Stomach smooth muscle (tissue), 2 donors: ENCODE measurements around the gene PADI3.

ENCODE experiments used
- H3K27ac ChIP-seq: one replicate; pipeline ENCODE4 v1.7.0; 2013; ENCODE audit warnings: mild to moderate bottlenecking, low read length, inconsistent platforms
- H3K27me3 ChIP-seq, 2 donors: one replicate each; pipeline ENCODE4 v1.7.0; 2013; ENCODE audit warnings: low read length in 2 of 2; ENCODE audit not compliant: insufficient read depth in 2 of 2, control insufficient read depth in 1 of 2
- H3K36me3 ChIP-seq, 2 donors: one replicate each; pipeline ENCODE4 v1.7.0; 2013; ENCODE audit warnings: low read length in 2 of 2; ENCODE audit not compliant: control insufficient read depth in 2 of 2, insufficient read depth in 2 of 2
- H3K4me1 ChIP-seq: one replicate; pipeline ENCODE4 v1.7.0; 2013; ENCODE audit warnings: low read length; ENCODE audit not compliant: control insufficient read depth, insufficient read depth
- H3K4me3 ChIP-seq, 2 donors: one replicate each; pipeline ENCODE4 v1.7.0; 2013; ENCODE audit warnings: low read length in 2 of 2
- H3K9ac ChIP-seq, 2 donors: one replicate each; pipeline ENCODE4 v1.7.0; 2013; ENCODE audit warnings: low read length in 2 of 2, mild to moderate bottlenecking in 1 of 2
- H3K9me3 ChIP-seq, 2 donors: one replicate each; pipeline ENCODE4 v1.7.0; 2013; ENCODE audit warnings: low read length in 2 of 2; ENCODE audit not compliant: control insufficient read depth in 2 of 2
- donor health status: healthy.
- donor health status: Pancreatic carcinoma.

Gene PADI3

GRCh38 chr1:17207540-17207939 is 41.4 kb upstream of the PADI3 start:
- H3K4me3 ChIP-seq: no peak overlapping the region

GRCh38 chr1:17207966-17208418 is 40.9 kb upstream of the PADI3 start:
- Histone ChIP-seq H3K4me1 (no peaks in the 10 kb centered on the region), H3K9me3 (no peaks in the 10 kb centered on the region), H3K4me3 (no peak overlapping the region), H3K27me3 (peaks cover 6 to 7% of the 10 kb centered on the region in 2 donors), H3K36me3 (no peaks in the 10 kb centered on the region), H3K9ac (no peak overlapping the region), H3K27ac (no peak overlapping the region)

More at GRCh38 chr1:17207540-17207939, 41.4 kb upstream of the PADI3 start:
- no peaks in the 10 kb centered on the region for H3K4me1 ChIP-seq
- H3K27me3 ChIP-seq: peaks cover 2 to 4% of the 10 kb centered on the region in 2 donors
- no peak overlapping the region for H3K27ac ChIP-seq
- no peaks in the 10 kb centered on the region for H3K9me3 ChIP-seq
- no peak overlapping the region for H3K9ac ChIP-seq
- H3K36me3 ChIP-seq: no peaks in the 10 kb centered on the region

DNA sequence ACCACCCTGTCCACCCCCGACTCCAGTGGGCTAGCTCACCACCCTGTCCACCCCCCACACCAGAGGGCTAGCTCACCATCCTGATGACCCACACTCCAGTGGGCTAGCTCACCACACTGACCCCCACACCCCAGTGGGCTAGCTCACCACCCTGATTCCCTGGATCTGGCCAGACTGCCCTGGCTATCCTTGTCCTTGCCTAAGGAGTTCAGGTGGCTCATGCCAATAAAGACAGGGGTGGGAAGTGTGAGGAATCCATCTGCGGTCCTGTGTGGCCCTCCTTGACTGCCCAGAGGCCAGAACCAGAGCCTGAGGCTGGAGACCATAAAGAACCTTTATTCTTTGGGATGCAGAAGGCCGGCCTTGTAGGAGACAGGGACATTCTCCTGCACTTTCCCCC is 40.4 kb upstream of the PADI3 start:
- Histone ChIP-seq H3K9ac (no peak overlapping the region), H3K27me3 (peaks cover 11 to 12% of the 10 kb centered on the region in 2 donors), H3K4me1 (no peaks in the 10 kb centered on the region), H3K9me3 (no peaks in the 10 kb centered on the region), H3K4me3 (no peak overlapping the region), H3K36me3 (no peaks in the 10 kb centered on the region), H3K27ac (no peak overlapping the region)

- H3K4me3 ChIP-seq: no peak overlapping the region
- no peak overlapping the region for H3K9ac ChIP-seq
- peaks cover 14 to 21% of the 10 kb centered on the region in 2 donors for H3K27me3 ChIP-seq
- no peaks in the 10 kb centered on the region for H3K4me1 ChIP-seq
- H3K27ac ChIP-seq: no peak overlapping the region
- H3K36me3 ChIP-seq: no peaks in the 10 kb centered on the region
- H3K9me3 ChIP-seq: no peaks in the 10 kb centered on the region
Observed at GRCh38 chr1:17209430-17209829, 39.5 kb upstream of the PADI3 start.

- peaks cover 18 to 28% of the 10 kb centered on the region in 2 donors for H3K27me3 ChIP-seq
- no peak overlapping the region for H3K27ac ChIP-seq
- H3K4me3 ChIP-seq: no peak overlapping the region
- no peaks in the 10 kb centered on the region for H3K36me3 ChIP-seq
- no peaks in the 10 kb centered on the region for H3K4me1 ChIP-seq
- no peak overlapping the region for H3K9ac ChIP-seq
- no peaks in the 10 kb centered on the region for H3K9me3 ChIP-seq
Observed at GRCh38 chr1:17210176-17210575, 38.7 kb upstream of the PADI3 start.

DNA sequence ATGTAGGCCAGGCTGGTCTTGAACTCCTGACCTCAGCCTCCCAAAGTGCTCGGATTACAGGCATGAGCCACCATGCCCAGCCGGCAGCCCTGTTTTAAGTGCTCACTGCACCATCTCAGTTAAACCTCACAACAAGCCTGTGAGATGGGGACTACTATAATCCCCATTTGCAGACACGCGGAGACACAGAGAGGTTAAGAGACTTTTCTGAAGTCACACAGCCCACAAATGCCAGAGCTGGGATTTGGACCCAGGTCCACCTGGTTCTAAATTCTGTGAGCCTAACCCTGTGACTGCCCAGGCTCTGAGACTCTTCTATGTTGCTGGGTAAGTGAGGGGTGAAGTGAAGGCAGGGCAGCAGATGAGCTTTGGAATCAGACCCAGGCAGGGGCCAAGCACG is 37.5 kb upstream of the PADI3 start:
- peaks cover 23 to 31% of the 10 kb centered on the region in 2 donors for H3K27me3 ChIP-seq
- no peak overlapping the region for H3K4me3 ChIP-seq
- no peaks in the 10 kb centered on the region for H3K36me3 ChIP-seq
- no peak overlapping the region for H3K27ac ChIP-seq
- H3K9me3 ChIP-seq: no peaks in the 10 kb centered on the region
- H3K9ac ChIP-seq: no peak overlapping the region
- no peaks in the 10 kb centered on the region for H3K4me1 ChIP-seq

DNA sequence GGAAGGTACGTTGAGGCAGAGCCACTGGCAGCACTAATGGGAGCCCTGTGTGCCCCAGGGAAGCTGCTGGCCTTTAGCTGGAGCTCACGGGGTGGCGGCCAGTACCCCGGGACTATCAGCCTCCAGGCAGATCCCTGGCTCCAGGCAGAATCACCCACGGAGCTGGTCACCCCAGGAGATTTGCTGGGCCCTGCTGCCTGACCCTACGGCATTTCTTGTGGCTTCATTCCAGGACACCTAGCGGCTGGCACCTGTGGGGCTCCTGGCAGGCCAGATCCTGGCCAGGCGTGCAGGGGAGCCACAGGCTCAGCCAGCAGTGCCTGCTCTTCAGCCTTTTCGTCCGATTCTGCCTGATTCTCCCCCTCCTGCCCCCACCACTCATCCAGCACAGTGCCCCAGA is 36.9 kb upstream of the PADI3 start:
- H3K9ac ChIP-seq: no peak overlapping the region
- no peak overlapping the region for H3K4me3 ChIP-seq
- H3K27me3 ChIP-seq: peaks cover 23 to 31% of the 10 kb centered on the region in 2 donors
- H3K4me1 ChIP-seq: no peaks in the 10 kb centered on the region
- no peaks in the 10 kb centered on the region for H3K36me3 ChIP-seq
- H3K27ac ChIP-seq: no peak overlapping the region
- no peaks in the 10 kb centered on the region for H3K9me3 ChIP-seq

- Histone ChIP-seq H3K27me3 (peaks cover 23 to 31% of the 10 kb centered on the region in 2 donors), H3K9me3 (no peaks in the 10 kb centered on the region), H3K4me1 (no peaks in the 10 kb centered on the region), H3K36me3 (no peaks in the 10 kb centered on the region), H3K27ac (no peak overlapping the region), H3K4me3 (no peak overlapping the region), H3K9ac (no peak overlapping the region)
Observed at GRCh38 chr1:17212487-17213121, 36.3 kb upstream of the PADI3 start.

DNA sequence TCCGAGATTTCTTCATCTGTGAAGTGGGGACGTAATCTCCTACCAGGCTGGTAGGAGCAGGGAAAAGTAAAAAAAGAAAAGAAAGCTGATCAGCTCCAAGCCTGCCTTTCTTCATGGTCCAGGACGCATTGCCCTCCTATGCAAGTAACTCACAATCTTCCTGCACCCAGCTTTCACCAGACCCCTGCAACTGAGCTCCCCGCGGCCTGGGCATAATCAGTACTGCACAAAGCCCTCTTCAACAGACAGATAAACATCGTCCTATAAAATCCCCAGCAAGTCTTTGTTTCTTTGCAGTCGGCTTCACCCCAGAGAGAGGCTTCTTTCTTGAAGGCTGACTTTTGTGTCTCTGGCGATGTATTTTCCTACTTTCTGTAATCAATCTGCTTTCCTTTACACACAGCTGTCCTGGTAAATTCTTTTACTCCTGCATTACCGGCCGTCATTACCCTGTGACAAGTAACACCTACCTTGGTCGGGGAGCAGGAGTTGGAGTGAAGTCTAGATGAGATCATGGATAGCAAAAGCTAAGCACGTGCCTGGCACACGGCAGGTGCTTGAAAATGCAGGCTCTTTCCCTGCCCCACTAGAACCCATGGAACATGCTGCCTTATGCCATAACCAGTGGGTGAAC is 35.6 kb upstream of the PADI3 start:
- Histone ChIP-seq H3K9me3 (no peaks in the 10 kb centered on the region), H3K27me3 (peaks cover 23 to 31% of the 10 kb centered on the region in 2 donors), H3K9ac (no peak overlapping the region)

DNA sequence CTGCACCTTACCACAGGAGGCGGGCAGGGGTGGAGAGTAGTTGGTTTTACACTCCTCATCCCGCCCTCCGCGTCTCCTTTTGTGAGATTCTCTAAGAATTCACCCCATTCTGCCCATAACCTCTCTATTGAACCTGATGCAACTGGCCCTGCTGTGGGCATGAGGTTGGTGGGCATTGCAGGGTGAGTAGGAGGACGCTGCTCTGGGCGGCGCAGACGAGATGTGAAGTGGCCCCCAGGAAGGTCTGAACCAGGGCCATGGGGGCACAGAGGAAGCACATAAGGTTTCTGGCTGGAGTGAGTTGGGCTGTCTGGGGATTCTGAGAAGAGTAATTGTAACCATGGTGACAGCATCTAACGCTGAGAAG is 35.1 kb upstream of the PADI3 start:
- H3K27ac ChIP-seq: no peak overlapping the region
- H3K36me3 ChIP-seq: no peaks in the 10 kb centered on the region

More for the DNA sequence above, 35.6 kb upstream of the PADI3 start:
- H3K4me1 ChIP-seq: no peaks in the 10 kb centered on the region
- no peak overlapping the region for H3K4me3 ChIP-seq
- H3K27ac ChIP-seq: no peak overlapping the region
- H3K36me3 ChIP-seq: no peaks in the 10 kb centered on the region

DNA sequence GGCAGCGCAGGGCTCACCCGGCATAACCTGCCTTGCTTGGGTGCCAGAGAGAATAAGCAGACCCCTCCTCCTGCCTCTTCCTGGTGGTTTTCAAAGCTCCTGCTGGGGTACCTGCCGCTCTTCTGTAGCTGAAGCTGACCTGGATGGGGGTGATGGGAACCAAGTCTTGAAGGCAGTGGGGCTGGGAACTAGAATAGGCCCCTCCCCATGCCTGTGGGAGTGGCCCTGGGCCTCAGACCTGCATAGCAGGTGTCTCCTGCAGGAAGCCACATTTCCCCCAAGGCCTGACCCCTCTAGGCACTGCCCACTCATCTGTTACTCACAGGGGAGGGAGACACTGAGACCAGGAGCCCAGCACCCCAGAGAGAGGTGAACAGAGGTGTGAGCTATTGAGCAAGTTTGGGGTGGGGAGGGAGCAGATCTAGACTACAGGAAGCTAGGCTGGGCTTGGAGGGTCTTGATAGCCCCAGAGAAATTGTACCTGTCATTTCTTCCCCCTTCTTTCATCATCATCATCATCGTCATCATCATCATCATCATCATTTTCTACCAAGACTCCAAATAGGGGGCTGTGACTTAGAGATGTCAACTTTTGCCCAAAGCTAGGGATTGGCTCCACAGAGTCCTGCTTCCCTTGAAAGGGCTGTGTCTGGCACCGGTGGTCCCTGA is 33.9 kb upstream of the PADI3 start:
- Histone ChIP-seq H3K9ac (no peak overlapping the region), H3K27ac (no peak overlapping the region), H3K36me3 (no peaks in the 10 kb centered on the region), H3K27me3 (peaks cover 21 to 31% of the 10 kb centered on the region in 2 donors), H3K4me1 (no peaks in the 10 kb centered on the region), H3K9me3 (no peaks in the 10 kb centered on the region), H3K4me3 (no peak overlapping the region)

More for the DNA sequence above, 35.1 kb upstream of the PADI3 start:
- H3K9me3 ChIP-seq: no peaks in the 10 kb centered on the region
- no peak overlapping the region for H3K9ac ChIP-seq
- no peaks in the 10 kb centered on the region for H3K4me1 ChIP-seq
- no peak overlapping the region for H3K4me3 ChIP-seq
- H3K27me3 ChIP-seq: peaks cover 21 to 31% of the 10 kb centered on the region in 2 donors
